Activated CD4-positive, alpha-beta T cell treated with anti-CD3 and anti-CD28 coated beads, Interleukin-2, amount 50 U/mL, for 16 hours (primary cell): ENCODE measurements around the gene TNFAIP8.

Source experiments
- DNase-seq: peaks from one replicate; pipeline ENCODE4 v3.0.0-alpha.2; 2020

TNFAIP8 gene

GRCh38 chr5:119329666-119330065 is 26.2 kb upstream of the TNFAIP8 start:
- DNase-seq: no peak

GRCh38 chr5:119330367-119331183 is 25.2 kb upstream of the TNFAIP8 start:
- peak; percentile 78 for DNase-seq

- DNase-seq: no peak
Observed at GRCh38 chr5:119331566-119332095, 24.2 kb upstream of the TNFAIP8 start.

- DNase-seq: no peak
Observed at GRCh38 chr5:119332208-119332607, 23.6 kb upstream of the TNFAIP8 start.

GRCh38 chr5:119332978-119333401 is 22.8 kb upstream of the TNFAIP8 start:
- DNase-seq: no peak

GRCh38 chr5:119333421-119333851 is 22.4 kb upstream of the TNFAIP8 start:
- peak; percentile 80 for DNase-seq

GRCh38 chr5:119335261-119335677 is 20.6 kb upstream of the TNFAIP8 start:
- no peak for DNase-seq

GRCh38 chr5:119336262-119336661 is 19.6 kb upstream of the TNFAIP8 start:
- no peak for DNase-seq

GRCh38 chr5:119336845-119337580 is 18.8 kb upstream of the TNFAIP8 start:
- no peak for DNase-seq

- no peak for DNase-seq
Observed at GRCh38 chr5:119338326-119338946, 17.4 kb upstream of the TNFAIP8 start.

- DNase-seq: no peak
Observed at GRCh38 chr5:119339344-119339743, 16.5 kb upstream of the TNFAIP8 start.

GRCh38 chr5:119339965-119340364 is 15.9 kb upstream of the TNFAIP8 start:
- DNase-seq: peak; percentile 86

- peak; percentile 89 for DNase-seq
Observed at GRCh38 chr5:119340597-119341218, 15.1 kb upstream of the TNFAIP8 start.

GRCh38 chr5:119341452-119342349 is 14.1 kb upstream of the TNFAIP8 start:
- peak; percentile 85 for DNase-seq

- no peak for DNase-seq
Observed at GRCh38 chr5:119342406-119342805, 13.4 kb upstream of the TNFAIP8 start.

- DNase-seq: no peak
Observed at GRCh38 chr5:119343052-119343451, 12.8 kb upstream of the TNFAIP8 start.

- DNase-seq: peak; percentile 88
Observed at GRCh38 chr5:119343766-119344165, 12.1 kb upstream of the TNFAIP8 start.

GRCh38 chr5:119344231-119344630 is 11.6 kb upstream of the TNFAIP8 start:
- no peak for DNase-seq

- no peak for DNase-seq
Observed at GRCh38 chr5:119345861-119346260, 10.0 kb upstream of the TNFAIP8 start.

GRCh38 chr5:119346394-119346793 is 9.4 kb upstream of the TNFAIP8 start:
- no peak for DNase-seq

GRCh38 chr5:119347574-119347973 is 8.2 kb upstream of the TNFAIP8 start:
- no peak for DNase-seq

GRCh38 chr5:119347991-119348390 is 7.8 kb upstream of the TNFAIP8 start:
- DNase-seq: no peak
